WTC11 (cell line): ENCODE data around the gene VWA5A.

Source experiments
- ATF1 ChIP-seq: sonication (generic); formaldehyde crosslinking; IDR thresholded peaks from 2 replicates; pipeline ENCODE4 v1.8.1; 2023; ENCODE audit warnings: mild to moderate bottlenecking, moderate library complexity, missing genetic modification reagents
- ATF6 ChIP-seq: sonication (generic); formaldehyde crosslinking; IDR thresholded peaks from 2 replicates; pipeline ENCODE4 v1.8.1; 2023; ENCODE audit warnings: mild to moderate bottlenecking, missing genetic modification reagents
- CTCF ChIP-seq: fragments of 200-600 bp; IDR thresholded peaks from 2 replicates; pipeline ENCODE4 v1.8.0; 2022; ENCODE audit warnings: antibody characterized with exemption
- GABPB1 ChIP-seq: sonication (generic); formaldehyde crosslinking; IDR thresholded peaks from 2 replicates; pipeline ENCODE4 v1.8.1; 2023; ENCODE audit warnings: mild to moderate bottlenecking, missing genetic modification reagents
- JUN ChIP-seq: sonication (generic); formaldehyde crosslinking; IDR thresholded peaks from 2 replicates; pipeline ENCODE4 v1.8.0; 2023; ENCODE audit warnings: mild to moderate bottlenecking, missing genetic modification reagents
- MAX ChIP-seq: sonication (generic); formaldehyde crosslinking; IDR thresholded peaks from 2 replicates; pipeline ENCODE4 v1.8.0; 2022; ENCODE audit warnings: mild to moderate bottlenecking, missing genetic modification reagents
- SP1 ChIP-seq: sonication (generic); formaldehyde crosslinking; conservative IDR thresholded peaks from 2 replicates; pipeline ENCODE4 v1.8.1; 2022; ENCODE audit warnings: missing genetic modification reagents
- ZNF138 ChIP-seq: sonication (generic); formaldehyde crosslinking; conservative IDR thresholded peaks from 2 replicates; pipeline ENCODE4 v1.8.1; 2022; ENCODE audit warnings: mild to moderate bottlenecking, moderate library complexity, missing genetic modification reagents

GRCh38 chr11:124096364-124096763 is 18.9 kb upstream of the VWA5A start:
- TF ChIP-seq MAX (CRISPR knock-in tag) (no peak), CTCF (no peak), SP1 (CRISPR knock-in tag) (no peak), GABPB1 (CRISPR knock-in tag) (no peak), ATF6 (CRISPR knock-in tag) (no peak), ZNF138 (no peak), JUN (CRISPR knock-in tag) (no peak), ATF1 (no peak)
